GM12878 (cell line): ENCODE data around the gene GET3.

Experiments used
- YBX1 ChIP-seq: fragments of 450-650 bp; IDR thresholded peaks from 2 replicates; pipeline ENCODE4 v1.6.1; 2016; ENCODE audit warnings: antibody characterized with exemption
- TF ChIP-seq, protein P1 (sequence below), 3 experiments: IDR thresholded peaks in 2 of 3; conservative IDR thresholded peaks in 1 of 3; 2 replicates each; pipeline ENCODE4 v1.5.1; 2011; ENCODE audit warnings: low read depth in 3 of 3, low read length in 3 of 3, mild to moderate bottlenecking in 3 of 3, control low read depth in 2 of 3, moderate library complexity in 2 of 3, inconsistent platforms in 1 of 3, mixed read lengths in 1 of 3; ENCODE audit not compliant: control insufficient read depth in 2 of 3, insufficient read depth in 1 of 3; ENCODE audit errors: extremely low read depth in 1 of 3

DNA sequence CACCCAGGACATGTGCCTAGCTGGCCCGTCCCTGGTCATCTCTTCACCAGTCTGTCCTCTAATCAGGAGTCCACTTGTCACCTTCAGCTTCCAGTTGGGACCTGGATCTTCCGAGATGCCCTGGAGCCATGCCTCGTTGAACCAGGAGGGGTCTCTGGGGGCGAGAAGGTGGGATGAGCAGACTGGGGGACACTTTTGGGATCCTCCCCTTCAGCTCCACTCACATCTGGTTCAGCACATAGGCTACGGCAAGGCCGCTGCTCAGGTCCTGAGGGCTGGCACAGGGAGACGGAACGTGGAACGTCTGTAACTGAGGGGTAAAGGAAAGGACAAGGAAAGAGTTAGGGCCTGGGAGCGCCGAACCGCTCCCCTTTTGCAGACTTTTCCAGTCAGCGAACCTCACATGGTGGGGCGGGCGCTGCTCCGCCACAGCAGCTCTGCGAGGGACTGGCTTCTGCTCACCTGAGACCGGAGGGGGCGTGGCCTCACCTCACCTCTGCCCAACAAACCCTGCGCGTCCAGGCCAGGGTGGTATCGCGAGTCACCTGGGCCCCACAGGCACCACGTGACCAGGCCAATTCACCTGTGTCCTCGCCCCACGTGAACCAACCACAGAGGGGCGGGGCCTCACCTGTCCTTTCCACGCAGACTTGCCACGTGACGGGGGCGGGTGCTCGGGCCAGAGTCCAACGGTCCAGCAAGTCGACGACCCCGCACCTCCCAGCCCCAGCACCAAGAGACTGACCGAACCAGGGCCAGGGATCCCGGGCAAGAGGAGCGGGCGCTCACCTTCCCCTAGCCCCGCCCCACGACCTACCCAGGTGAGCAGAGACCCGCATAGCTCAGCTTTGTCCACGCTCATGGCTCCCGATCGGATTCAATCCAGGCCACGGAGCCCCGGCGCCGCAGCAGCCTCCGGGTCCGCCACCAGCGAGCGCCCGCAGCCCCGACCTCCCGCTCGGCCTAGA, 37.6 kb downstream of the GET3 start, which contains the start of gene HOOK2:
- TF ChIP-seq, protein P1, sequence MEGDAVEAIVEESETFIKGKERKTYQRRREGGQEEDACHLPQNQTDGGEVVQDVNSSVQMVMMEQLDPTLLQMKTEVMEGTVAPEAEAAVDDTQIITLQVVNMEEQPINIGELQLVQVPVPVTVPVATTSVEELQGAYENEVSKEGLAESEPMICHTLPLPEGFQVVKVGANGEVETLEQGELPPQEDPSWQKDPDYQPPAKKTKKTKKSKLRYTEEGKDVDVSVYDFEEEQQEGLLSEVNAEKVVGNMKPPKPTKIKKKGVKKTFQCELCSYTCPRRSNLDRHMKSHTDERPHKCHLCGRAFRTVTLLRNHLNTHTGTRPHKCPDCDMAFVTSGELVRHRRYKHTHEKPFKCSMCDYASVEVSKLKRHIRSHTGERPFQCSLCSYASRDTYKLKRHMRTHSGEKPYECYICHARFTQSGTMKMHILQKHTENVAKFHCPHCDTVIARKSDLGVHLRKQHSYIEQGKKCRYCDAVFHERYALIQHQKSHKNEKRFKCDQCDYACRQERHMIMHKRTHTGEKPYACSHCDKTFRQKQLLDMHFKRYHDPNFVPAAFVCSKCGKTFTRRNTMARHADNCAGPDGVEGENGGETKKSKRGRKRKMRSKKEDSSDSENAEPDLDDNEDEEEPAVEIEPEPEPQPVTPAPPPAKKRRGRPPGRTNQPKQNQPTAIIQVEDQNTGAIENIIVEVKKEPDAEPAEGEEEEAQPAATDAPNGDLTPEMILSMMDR (IDR thresholded peaks at IDR 0.05 in 2 of 3, conservative IDR thresholded peaks at IDR 0.05 in 1 of 3; ENCODE audit: control insufficient read depth in 2 of 3, extremely low read depth in 1 of 3, insufficient read depth in 1 of 3, low read depth in 3 of 3, low read length in 3 of 3), result no peak
- no peak for TF ChIP-seq YBX1
